ENCODE results near the gene SPG7.

- TF ChIP-seq EHMT2 (IDR thresholded peaks at IDR 0.05; ENCODE audit: low read depth) (no peak), ZC3H11A (IDR thresholded peaks at IDR 0.05) (no peak), EP300 (IDR thresholded peaks at IDR 0.05) (no peak), CTCF (IDR thresholded peaks at IDR 0.05) (no peak), HDAC2 (IDR thresholded peaks at IDR 0.05) (no peak), BHLHE40 (IDR thresholded peaks at IDR 0.05; ENCODE audit: low read depth, low read length) (no peak), MAFK (IDR thresholded peaks at IDR 0.05; ENCODE audit: partially characterized antibody) (no peak), POLR2A (IDR thresholded peaks at IDR 0.05; ENCODE audit: low read length) (no peak), NPAS2 (CRISPR knock-in tag; IDR thresholded peaks at IDR 0.05; ENCODE audit: borderline replicate concordance) (no peak), CBX8 (IDR thresholded peaks at IDR 0.05) (no peak), NR3C1 (IDR thresholded peaks at IDR 0.05) (no peak), HOXB13 (CRISPR knock-in tag; IDR thresholded peaks at IDR 0.05; ENCODE audit: low read depth) (no peak), RAD21 (conservative IDR thresholded peaks at IDR 0.05 in 1 of 2, IDR thresholded peaks at IDR 0.05 in 1 of 2) (no peak)
These were observed 54.7 kb downstream of the SPG7 start for GRCh38 chr16:89562939-89563338.
